Peyer's patch (tissue), 4 donors: ENCODE data around the gene CELSR3.

ENCODE experiments used
- CTCF ChIP-seq, 6 experiments: fragments of 450-650 bp in 4 of 6; fragments of 200-600 bp in 2 of 6; sonication (generic) in 1 of 6; IDR thresholded peaks; one replicate each; pipeline ENCODE4 v1.5.1; 2017 to 2019; ENCODE audit warnings: antibody characterized with exemption in 6 of 6, mild to moderate bottlenecking in 3 of 6, moderate library complexity in 1 of 6
- POLR2A ChIP-seq, 2 donors: fragments of 450-650 bp; IDR thresholded peaks; one replicate each; pipeline ENCODE4 v1.5.1; 2017; ENCODE audit warnings: antibody characterized with exemption in 2 of 2, mild to moderate bottlenecking in 2 of 2, moderate library complexity in 2 of 2

- TF ChIP-seq POLR2A (IDR thresholded peaks at IDR 0.05) (no peak), CTCF (IDR thresholded peaks at IDR 0.05) (no peak)
Measured at GRCh38 chr3:48621461-48621869, 41.2 kb downstream of the CELSR3 start, which contains the start of gene TMEM89.
